ENCODE data around the gene ABCA13. TPM values are rescaled to one million over a fixed set of nuclear protein-coding genes. Genes with fewer than 3 reads are reported as not detected.

The ABCA13 gene
- total and polyA plus RNA-seq, 7 experiments from 2014 or later, result 0.11 to 0.42 TPM; not detected in 5

- H3K4me1 Mint-ChIP-seq, result peaks cover 0 to 7% (median 0%) of the 10 kb centered on the region in 7 donors
- CTCF ChIA-PET, result no interaction called here
- no peak for ATAC-seq
- Histone ChIP-seq H3K36me3 (ENCODE audit: control insufficient read depth in 2 of 3, insufficient read depth in 3 of 3, low read length in 3 of 3) (no peaks in the 10 kb centered on the region), H3K27ac (ENCODE audit: low read depth, low read length) (no peak overlapping the region), H3K27me3 (ENCODE audit: control insufficient read depth in 2 of 2, insufficient read depth in 2 of 2, low read length in 2 of 2) (no peaks in the 10 kb centered on the region), H3K9me3 (ENCODE audit: control insufficient read depth in 2 of 3, low read length in 3 of 3) (no peaks in the 10 kb centered on the region), H3K4me3 (ENCODE audit: low read length) (no peak overlapping the region), H3K4me1 (ENCODE audit: control insufficient read depth in 2 of 2, insufficient read depth in 2 of 2, low read length in 2 of 2) (no peaks in the 10 kb centered on the region)
- intact Hi-C loops (cut with micrococcal nuclease), result no loop called here
- DNase-seq, result no peak
- H3K9me3 Mint-ChIP-seq, result no peaks in the 10 kb centered on the region
- POLR2A ChIA-PET, result no interaction called here
- no peak overlapping the region for H3K27ac Mint-ChIP-seq
- H3K36me3 Mint-ChIP-seq, result no peaks in the 10 kb centered on the region
- H3K27me3 Mint-ChIP-seq, result peaks cover 0 to 15% (median 0%) of the 10 kb centered on the region in 5 donors
- no peak overlapping the region for H3K4me3 Mint-ChIP-seq
These were observed 179.3 kb downstream of the ABCA13 start for GRCh38 chr7:48350515-48350914.

GRCh38 chr7:48351900-48352299 lies 180.6 kb downstream of the ABCA13 start:
- peaks cover 0 to 4% (median 0%) of the 10 kb centered on the region in 11 donors for H3K9me3 Mint-ChIP-seq
- no peaks in the 10 kb centered on the region for H3K9me3 ChIP-seq (ENCODE audit: control insufficient read depth in 2 of 3, low read length in 3 of 3)
- H3K36me3 ChIP-seq (ENCODE audit: control insufficient read depth in 2 of 3, insufficient read depth in 3 of 3, low read length in 3 of 3), result no peaks in the 10 kb centered on the region
- H3K36me3 Mint-ChIP-seq, result no peaks in the 10 kb centered on the region
- intact Hi-C loops (cut with micrococcal nuclease), result no loop called here
- H3K27me3 Mint-ChIP-seq, result peaks cover 0 to 15% (median under 1%) of the 10 kb centered on the region in 5 donors
- peaks cover 0 to 7% (median 0%) of the 10 kb centered on the region in 7 donors for H3K4me1 Mint-ChIP-seq
- no peak overlapping the region for H3K4me3 Mint-ChIP-seq
- ChIA-PET POLR2A (no interaction called here), CTCF (no interaction called here)
- no peaks in the 10 kb centered on the region for H3K27me3 ChIP-seq (ENCODE audit: control insufficient read depth in 2 of 2, insufficient read depth in 2 of 2, low read length in 2 of 2)
- H3K27ac Mint-ChIP-seq, result no peak overlapping the region
- DNase-seq (no peak), ATAC-seq (no peak)
- no peak overlapping the region for H3K27ac ChIP-seq (ENCODE audit: low read depth, low read length)
- no peaks in the 10 kb centered on the region for H3K4me1 ChIP-seq (ENCODE audit: control insufficient read depth in 2 of 2, insufficient read depth in 2 of 2, low read length in 2 of 2)
- H3K4me3 ChIP-seq (ENCODE audit: low read length), result no peak overlapping the region

GRCh38 chr7:48355346-48355745 lies 184.1 kb downstream of the ABCA13 start:
- Histone ChIP-seq H3K36me3 (ENCODE audit: control insufficient read depth in 2 of 3, insufficient read depth in 3 of 3, low read length in 3 of 3) (no peaks in the 10 kb centered on the region), H3K4me3 (ENCODE audit: low read length) (no peak overlapping the region), H3K27me3 (ENCODE audit: control insufficient read depth in 2 of 2, insufficient read depth in 2 of 2, low read length in 2 of 2) (no peaks in the 10 kb centered on the region), H3K4me1 (ENCODE audit: control insufficient read depth in 2 of 2, insufficient read depth in 2 of 2, low read length in 2 of 2) (no peaks in the 10 kb centered on the region), H3K9me3 (ENCODE audit: control insufficient read depth in 2 of 3, low read length in 3 of 3) (no peaks in the 10 kb centered on the region), H3K27ac (ENCODE audit: low read depth, low read length) (no peak overlapping the region)
- H3K27ac Mint-ChIP-seq, result no peak overlapping the region
- peaks cover 0 to 5% (median 5%) of the 10 kb centered on the region in 5 donors for H3K27me3 Mint-ChIP-seq
- intact Hi-C loops (cut with micrococcal nuclease), result no loop called here
- DNase-seq, result no peak
- H3K9me3 Mint-ChIP-seq, result peaks cover 0 to 4% (median 0%) of the 10 kb centered on the region in 11 donors
- ChIA-PET POLR2A (no interaction called here), CTCF (no interaction called here)
- H3K4me1 Mint-ChIP-seq, result peaks cover 0 to 7% (median 0%) of the 10 kb centered on the region in 7 donors
- H3K4me3 Mint-ChIP-seq, result no peak overlapping the region
- no peaks in the 10 kb centered on the region for H3K36me3 Mint-ChIP-seq
- no peak for ATAC-seq

GRCh38 chr7:48360574-48360973 lies 189.3 kb downstream of the ABCA13 start:
- no peak for ATAC-seq
- ChIA-PET POLR2A (no interaction called here), CTCF (no interaction called here)
- no peaks in the 10 kb centered on the region for H3K27me3 ChIP-seq (ENCODE audit: control insufficient read depth in 2 of 2, insufficient read depth in 2 of 2, low read length in 2 of 2)
- no peak overlapping the region for H3K4me3 ChIP-seq (ENCODE audit: low read length)
- H3K27ac Mint-ChIP-seq, result no peak overlapping the region
- H3K4me1 ChIP-seq (ENCODE audit: control insufficient read depth in 2 of 2, insufficient read depth in 2 of 2, low read length in 2 of 2), result no peaks in the 10 kb centered on the region
- H3K9me3 Mint-ChIP-seq, result peaks cover 0 to 4% (median 0%) of the 10 kb centered on the region in 11 donors
- peaks cover 0 to 13% (median 0%) of the 10 kb centered on the region in 5 donors for H3K27me3 Mint-ChIP-seq
- H3K27ac ChIP-seq (ENCODE audit: low read depth, low read length), result no peak overlapping the region
- H3K4me3 Mint-ChIP-seq, result no peak overlapping the region
- intact Hi-C loops (cut with micrococcal nuclease), result no loop called here
- no peaks in the 10 kb centered on the region for H3K4me1 Mint-ChIP-seq
- H3K9me3 ChIP-seq (ENCODE audit: control insufficient read depth in 2 of 3, low read length in 3 of 3), result no peaks in the 10 kb centered on the region
- no peaks in the 10 kb centered on the region for H3K36me3 Mint-ChIP-seq
- DNase-seq, result no peak
- no peaks in the 10 kb centered on the region for H3K36me3 ChIP-seq (ENCODE audit: control insufficient read depth in 2 of 3, insufficient read depth in 3 of 3, low read length in 3 of 3)

GRCh38 chr7:48363174-48363573 lies 191.9 kb downstream of the ABCA13 start:
- ATAC-seq (no peak), DNase-seq (no peak)
- peaks cover 0 to 8% (median 0%) of the 10 kb centered on the region in 5 donors for H3K27me3 Mint-ChIP-seq
- no peaks in the 10 kb centered on the region for H3K9me3 ChIP-seq (ENCODE audit: control insufficient read depth in 2 of 3, low read length in 3 of 3)
- H3K27me3 ChIP-seq (ENCODE audit: control insufficient read depth in 2 of 2, insufficient read depth in 2 of 2, low read length in 2 of 2), result no peaks in the 10 kb centered on the region
- no peaks in the 10 kb centered on the region for H3K4me1 ChIP-seq (ENCODE audit: control insufficient read depth in 2 of 2, insufficient read depth in 2 of 2, low read length in 2 of 2)
- no peak overlapping the region for H3K4me3 Mint-ChIP-seq
- no peak overlapping the region for H3K27ac ChIP-seq (ENCODE audit: low read depth, low read length)
- no peak overlapping the region for H3K4me3 ChIP-seq (ENCODE audit: low read length)
- H3K36me3 Mint-ChIP-seq, result no peaks in the 10 kb centered on the region
- peaks cover 0 to 7% (median 0%) of the 10 kb centered on the region in 11 donors for H3K9me3 Mint-ChIP-seq
- no peaks in the 10 kb centered on the region for H3K4me1 Mint-ChIP-seq
- H3K27ac Mint-ChIP-seq, result no peak overlapping the region
- POLR2A ChIA-PET, result no interaction called here
- H3K36me3 ChIP-seq (ENCODE audit: control insufficient read depth in 2 of 3, insufficient read depth in 3 of 3, low read length in 3 of 3), result no peaks in the 10 kb centered on the region
- intact Hi-C loops (cut with micrococcal nuclease), result no loop called here
- CTCF ChIA-PET, result interaction anchor here (0.7 kb wide), 1 partner anchor 1601 kb away, joined by 3 read pairs; no protein-coding TSS in a partner anchor

- Histone ChIP-seq H3K27ac (ENCODE audit: low read depth, low read length) (no peak overlapping the region), H3K4me3 (ENCODE audit: low read length) (no peak overlapping the region), H3K9me3 (ENCODE audit: control insufficient read depth in 2 of 3, low read length in 3 of 3) (no peaks in the 10 kb centered on the region), H3K36me3 (ENCODE audit: control insufficient read depth in 2 of 3, insufficient read depth in 3 of 3, low read length in 3 of 3) (no peaks in the 10 kb centered on the region), H3K4me1 (ENCODE audit: control insufficient read depth in 2 of 2, insufficient read depth in 2 of 2, low read length in 2 of 2) (no peaks in the 10 kb centered on the region), H3K27me3 (ENCODE audit: control insufficient read depth in 2 of 2, insufficient read depth in 2 of 2, low read length in 2 of 2) (no peaks in the 10 kb centered on the region)
- Mint-ChIP-seq H3K27me3 (peaks cover 0 to 8% (median 0%) of the 10 kb centered on the region in 5 donors), H3K9me3 (peaks cover 0 to 8% (median 2%) of the 10 kb centered on the region in 11 donors), H3K27ac (no peak overlapping the region), H3K4me1 (no peaks in the 10 kb centered on the region), H3K4me3 (no peak overlapping the region), H3K36me3 (no peaks in the 10 kb centered on the region)
- POLR2A ChIA-PET, result no interaction called here
- intact Hi-C loops (cut with micrococcal nuclease), result no loop called here
- ATAC-seq (no peak), DNase-seq (no peak)
- CTCF ChIA-PET, result no interaction called here
These were observed 193.8 kb downstream of the ABCA13 start for GRCh38 chr7:48365010-48365409.

GRCh38 chr7:48366096-48366495 lies 194.8 kb downstream of the ABCA13 start:
- Mint-ChIP-seq H3K4me1 (no peaks in the 10 kb centered on the region), H3K27me3 (peaks cover 0 to 8% (median 0%) of the 10 kb centered on the region in 5 donors), H3K4me3 (no peak overlapping the region), H3K36me3 (no peaks in the 10 kb centered on the region), H3K27ac (no peak overlapping the region), H3K9me3 (peaks cover 0 to 16% (median 8%) of the 10 kb centered on the region in 11 donors)
- ChIA-PET POLR2A (no interaction called here), CTCF (no interaction called here)
- intact Hi-C loops (cut with micrococcal nuclease), result no loop called here
- H3K27me3 ChIP-seq (ENCODE audit: control insufficient read depth in 2 of 2, insufficient read depth in 2 of 2, low read length in 2 of 2), result no peaks in the 10 kb centered on the region
- H3K36me3 ChIP-seq (ENCODE audit: control insufficient read depth in 2 of 3, insufficient read depth in 3 of 3, low read length in 3 of 3), result no peaks in the 10 kb centered on the region
- ATAC-seq, result no peak
- DNase-seq, result no peak
- H3K27ac ChIP-seq (ENCODE audit: low read depth, low read length), result no peak overlapping the region
- no peak overlapping the region for H3K4me3 ChIP-seq (ENCODE audit: low read length)
- H3K4me1 ChIP-seq (ENCODE audit: control insufficient read depth in 2 of 2, insufficient read depth in 2 of 2, low read length in 2 of 2), result no peaks in the 10 kb centered on the region
- no peaks in the 10 kb centered on the region for H3K9me3 ChIP-seq (ENCODE audit: control insufficient read depth in 2 of 3, low read length in 3 of 3)
